Stimulated activated CD8-positive, alpha-beta memory T cell treated with anti-CD3 and anti-CD28 coated beads, Interleukin-15, amount 100 ng/mL, for 48 hours (primary cell): ENCODE results near the gene HSPBP1.
A peak's percentile ranks its signal among the peaks of the same experiment; 100 is the strongest.
"Not testable (repeated sequence)": the region's sequence is repeated elsewhere in the genome, so short reads cannot be mapped to it uniquely, and the experiment has no call there.

ENCODE experiments used
- DNase-seq, 2 donors: peaks; one replicate each; pipeline ENCODE4 v3.0.0-alpha.2; 2020; ENCODE audit warnings: low read depth in 2 of 2

The HSPBP1 gene

DNA sequence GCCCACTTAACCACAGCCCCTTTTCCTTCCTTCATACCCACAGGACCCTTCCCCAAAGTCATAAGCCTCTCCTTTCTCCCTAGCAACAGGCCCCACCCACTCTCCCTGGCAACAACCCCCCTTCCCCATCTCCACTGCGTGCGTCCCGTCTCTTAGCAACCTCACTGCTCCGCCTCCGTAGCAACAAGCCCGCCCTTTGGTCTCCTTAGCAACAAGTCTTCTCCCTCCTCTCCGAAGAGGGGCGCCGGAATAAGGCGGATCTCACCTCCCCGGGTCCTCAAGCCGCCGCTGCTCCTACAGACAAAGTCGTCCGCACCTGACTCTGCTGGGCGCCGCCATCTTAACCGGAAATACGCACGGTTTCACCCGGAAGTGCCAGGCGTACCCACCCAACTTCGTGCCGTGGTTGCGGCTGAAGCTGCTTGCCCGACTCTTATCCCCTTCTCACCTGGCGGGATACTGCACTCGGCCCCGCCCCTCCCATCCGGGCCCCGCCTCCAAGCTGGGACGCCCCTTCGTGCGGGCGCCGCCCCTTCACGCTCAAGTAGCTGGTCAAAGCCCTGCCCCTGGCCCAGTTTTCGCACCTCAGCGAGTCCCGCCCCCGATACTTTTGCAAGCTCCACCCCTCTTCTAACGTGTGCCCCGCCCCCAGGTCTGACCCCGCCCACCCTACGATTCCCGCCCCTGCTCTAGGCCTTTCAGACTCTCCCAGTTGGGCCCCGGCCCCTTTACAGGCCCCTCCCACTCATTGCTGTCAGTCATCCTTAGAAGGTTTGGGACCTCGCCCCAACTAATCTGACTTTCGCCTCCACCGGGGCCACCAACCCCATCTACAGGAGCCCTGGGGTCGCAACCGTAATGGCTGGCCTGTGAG is at the start of gene HSPBP1:
TSS of gene HSPBP1 (minus strand) at position 341 of the 874 bp plus-strand sequence. CDS start 502 bp downstream, outside the sequence.
- peak; percentile 94 to 97 for DNase-seq

DNA sequence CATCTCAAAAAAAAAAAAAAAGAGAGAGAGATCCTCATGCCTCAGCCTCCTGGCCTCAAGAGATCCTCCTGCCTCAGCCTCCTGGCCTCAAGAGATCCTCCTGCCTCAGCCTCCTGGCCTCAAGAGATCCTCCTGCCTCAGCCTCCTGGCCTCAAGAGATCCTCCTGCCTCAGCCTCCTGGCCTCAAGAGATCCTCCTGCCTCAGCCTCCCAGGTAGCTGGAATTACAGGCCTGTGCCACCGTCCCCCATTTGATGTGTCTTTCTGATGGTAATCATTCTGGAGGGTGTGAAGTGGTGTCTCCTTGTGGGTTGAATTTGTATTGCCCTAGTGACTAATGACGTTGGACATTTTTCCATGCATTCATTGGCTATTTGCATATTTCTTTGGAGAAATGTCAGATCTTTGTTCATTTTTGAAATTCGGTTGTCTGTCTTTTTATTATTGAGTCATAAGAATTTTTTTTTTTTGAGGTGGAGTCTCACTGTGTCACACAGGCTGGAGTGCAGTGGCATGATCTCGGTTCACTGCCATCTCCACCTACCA is 48.9 kb upstream of the HSPBP1 start:
- not testable (repeated sequence) for DNase-seq

GRCh38 chr19:55325172-55325571 is 45.3 kb upstream of the HSPBP1 start, which contains the start of gene TMEM150B:
TMEM150B (minus strand) TSS chr19:55325341; CDS start chr19:55321036, 4,305 bp downstream.
- no peak for DNase-seq

DNA sequence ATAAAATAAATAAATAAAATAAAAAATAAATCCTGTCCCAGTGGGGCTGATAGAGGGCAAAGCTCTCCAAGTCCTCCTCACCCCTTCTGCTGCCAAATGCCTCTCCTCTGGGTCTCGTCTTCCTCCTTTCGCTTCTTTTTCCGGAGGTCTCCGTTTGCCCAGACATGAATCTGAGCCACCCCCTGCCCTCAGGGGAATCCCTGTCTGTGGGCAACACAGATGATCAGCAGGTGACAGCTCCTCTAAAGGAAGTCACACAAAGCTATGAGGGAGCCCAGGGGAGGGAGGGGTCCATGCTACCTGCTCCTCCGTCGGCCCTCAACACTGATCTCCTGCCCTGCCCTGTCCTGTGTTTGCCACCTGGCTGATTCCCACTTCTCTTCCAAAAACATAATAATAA is 44.8 kb upstream of the HSPBP1 start:
- DNase-seq = no peak

DNA sequence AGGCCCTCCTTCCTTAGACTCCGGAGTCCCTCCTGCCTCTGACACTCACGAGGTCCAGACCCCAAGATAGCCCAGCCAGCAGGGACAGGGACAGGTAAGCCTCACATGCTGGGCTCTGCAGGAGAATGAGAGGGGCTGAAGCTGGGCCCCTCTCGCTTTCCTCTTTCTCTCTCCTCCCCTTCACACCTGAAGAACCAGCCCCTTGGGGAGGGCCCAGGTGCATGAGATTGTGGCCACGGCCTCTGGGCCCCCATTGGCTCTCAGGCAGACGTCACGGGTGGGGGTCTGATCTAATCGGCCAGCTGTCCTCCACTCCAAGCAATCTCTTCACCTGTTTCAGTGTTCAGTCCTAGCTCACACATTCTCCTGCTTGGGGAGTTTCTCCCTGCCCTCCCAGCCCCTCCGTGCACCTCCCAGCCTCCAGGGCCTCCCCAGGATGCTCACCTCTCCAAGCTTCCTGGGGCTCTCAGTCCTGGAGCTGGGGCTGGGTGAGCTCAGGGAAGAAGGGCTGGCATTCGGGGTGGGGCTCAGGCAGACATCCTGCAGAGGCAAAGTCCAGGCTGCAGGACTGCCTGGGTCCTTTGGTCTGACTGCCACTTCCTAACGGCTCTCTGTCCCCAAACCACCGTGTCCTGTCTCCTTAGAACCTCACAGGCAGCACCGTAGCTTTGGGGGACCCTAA is 42.4 kb upstream of the HSPBP1 start:
- no peak for DNase-seq

DNA sequence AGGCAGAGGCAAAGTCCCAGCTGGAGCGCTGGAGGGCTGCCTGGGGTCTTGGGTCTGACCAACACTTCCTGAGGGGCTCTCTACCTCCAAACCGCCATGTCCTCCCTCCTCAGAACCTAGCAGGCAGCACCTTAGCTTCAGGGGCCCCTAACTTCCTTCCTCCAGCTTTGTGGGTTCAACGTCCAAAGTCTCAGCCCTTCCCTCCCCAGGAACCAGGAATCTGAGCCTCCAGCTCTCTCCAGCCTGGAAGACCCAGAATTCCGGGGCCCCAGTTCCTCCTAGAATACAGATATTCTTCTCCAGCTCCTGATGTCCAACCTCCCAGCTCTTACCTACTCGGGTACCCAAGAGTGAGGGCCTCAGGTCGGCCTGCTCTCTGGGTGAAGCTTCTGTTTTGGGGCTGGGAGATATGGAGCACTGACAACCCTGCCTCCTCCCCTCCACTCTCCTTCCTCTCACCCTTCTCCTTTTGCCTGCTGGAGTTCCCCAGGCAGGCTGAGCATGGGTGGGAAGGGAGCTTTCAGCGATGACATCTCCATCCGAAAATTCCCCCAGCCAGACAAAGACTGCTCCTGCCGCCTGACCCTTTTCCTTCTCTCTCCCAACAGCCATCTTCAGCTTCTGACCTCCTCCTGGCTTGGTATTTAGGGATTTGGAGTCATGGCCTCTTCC is 41.7 kb upstream of the HSPBP1 start:
- no peak for DNase-seq

- DNase-seq = no peak
Observed at GRCh38 chr19:55320844-55321419, 41.0 kb upstream of the HSPBP1 start.

DNA sequence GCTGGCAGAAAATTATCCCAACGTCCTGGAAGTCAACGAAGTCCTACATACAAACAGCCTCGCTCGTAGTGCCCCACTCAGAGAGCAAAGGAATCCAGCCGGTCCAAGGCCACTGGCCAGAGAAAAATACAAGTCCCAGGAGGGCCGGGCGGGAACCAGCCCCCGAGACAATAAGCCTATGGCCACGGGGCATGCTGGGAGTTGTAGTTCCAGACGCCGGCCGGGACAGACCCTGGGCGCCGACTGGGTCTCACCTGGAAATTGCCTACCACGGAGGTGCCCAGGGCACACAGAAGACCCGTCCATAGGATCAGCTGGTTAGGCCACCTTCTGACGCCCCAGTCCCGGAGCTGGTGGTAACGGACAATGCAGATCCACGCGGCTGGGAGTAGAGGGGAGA is 39.9 kb upstream of the HSPBP1 start:
- DNase-seq = no peak

DNA sequence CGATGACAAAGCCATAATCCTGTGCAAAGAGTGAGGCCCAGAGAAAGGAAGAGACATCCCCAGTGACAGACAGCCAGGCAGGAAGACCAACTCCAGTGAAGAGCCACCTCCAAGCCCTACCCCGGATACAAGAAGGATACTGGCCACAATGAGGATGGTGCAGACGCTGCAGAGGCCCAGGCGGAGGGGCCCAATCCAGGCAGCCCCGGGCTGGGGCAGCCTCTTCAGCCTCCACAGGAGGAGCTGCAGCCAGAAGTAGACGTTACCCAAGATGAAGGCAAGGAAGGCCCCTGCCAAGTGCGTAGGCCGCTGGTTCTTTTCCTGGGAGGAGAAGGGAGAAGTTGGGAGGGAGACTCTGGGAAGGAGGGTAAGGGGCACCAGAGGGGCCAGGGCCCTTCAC is 36.7 kb upstream of the HSPBP1 start:
- no peak for DNase-seq

DNA sequence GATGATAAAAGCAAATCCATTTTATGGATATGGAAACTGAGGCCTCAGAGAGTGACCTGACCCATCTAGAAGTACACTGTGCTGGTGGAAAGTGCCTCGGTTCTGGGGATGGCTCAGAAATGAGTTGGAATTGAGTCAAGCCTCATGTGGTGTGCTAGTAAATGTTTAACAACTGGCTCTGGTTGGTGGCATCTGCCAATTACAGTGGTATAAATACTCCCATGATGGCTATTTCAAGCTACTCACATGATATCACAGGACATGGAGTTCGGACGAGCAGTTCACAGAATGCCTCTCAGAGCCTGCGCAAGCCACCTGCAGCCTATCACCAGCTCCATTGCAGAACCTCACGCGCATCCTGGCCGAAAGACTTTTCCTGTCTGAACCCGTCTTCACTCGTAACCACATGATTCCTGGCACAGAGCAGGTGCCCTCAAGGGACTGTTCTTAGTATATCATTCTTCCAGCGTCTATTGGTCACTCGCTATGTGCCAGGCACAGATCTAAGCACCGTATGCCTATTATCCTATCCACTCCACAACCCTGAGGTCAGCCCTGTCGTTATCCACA is 36.1 kb upstream of the HSPBP1 start:
- DNase-seq = no peak

DNA sequence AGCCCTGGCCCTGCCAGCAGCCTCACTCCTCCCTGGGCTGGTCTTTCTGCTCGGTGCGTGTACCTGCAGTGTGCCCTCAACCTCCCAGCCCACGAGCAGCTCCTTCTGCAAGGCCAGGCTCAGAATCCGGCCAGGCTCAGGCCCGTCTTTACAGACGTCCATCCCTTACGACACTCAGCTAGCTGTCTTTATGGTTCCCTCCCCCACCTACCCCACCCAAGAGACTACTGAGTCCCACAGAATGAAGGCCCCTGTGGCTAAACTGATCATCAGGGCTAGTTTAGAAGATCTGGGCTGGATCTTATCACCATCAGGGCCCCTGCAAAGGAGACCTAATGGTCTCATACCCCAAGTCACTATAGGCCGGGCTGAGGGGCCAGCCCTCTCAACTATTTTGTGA is 34.5 kb upstream of the HSPBP1 start:
- DNase-seq = no peak

- DNase-seq = no peak
Observed at GRCh38 chr19:55312621-55313512, 33.0 kb upstream of the HSPBP1 start.

GRCh38 chr19:55311797-55312196 is 31.9 kb upstream of the HSPBP1 start:
- DNase-seq = no peak

DNA sequence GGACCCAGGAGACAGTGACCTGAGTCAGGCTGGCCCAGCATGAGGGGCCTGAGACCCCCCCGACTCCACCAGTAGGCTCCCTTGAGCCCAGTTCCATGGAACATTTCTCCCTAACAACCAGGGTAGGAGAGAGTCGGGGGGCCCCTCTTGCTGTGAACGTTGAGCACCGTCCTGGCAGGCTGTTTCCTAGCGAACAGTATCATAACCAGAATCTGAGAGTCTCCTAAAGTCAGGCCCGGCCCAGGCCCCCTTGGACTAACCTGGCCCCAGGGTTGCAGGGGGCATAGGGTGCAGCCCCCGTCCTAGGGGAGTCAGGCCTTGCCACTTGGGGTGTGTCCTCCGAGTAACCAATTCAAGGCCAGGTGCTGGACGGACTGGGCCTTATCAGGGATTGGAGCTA is 31.5 kb upstream of the HSPBP1 start:
- no peak for DNase-seq

- DNase-seq = no peak
Observed at GRCh38 chr19:55310498-55310897, 30.6 kb upstream of the HSPBP1 start.

GRCh38 chr19:55309448-55309847 is 29.5 kb upstream of the HSPBP1 start:
- no peak for DNase-seq

DNA sequence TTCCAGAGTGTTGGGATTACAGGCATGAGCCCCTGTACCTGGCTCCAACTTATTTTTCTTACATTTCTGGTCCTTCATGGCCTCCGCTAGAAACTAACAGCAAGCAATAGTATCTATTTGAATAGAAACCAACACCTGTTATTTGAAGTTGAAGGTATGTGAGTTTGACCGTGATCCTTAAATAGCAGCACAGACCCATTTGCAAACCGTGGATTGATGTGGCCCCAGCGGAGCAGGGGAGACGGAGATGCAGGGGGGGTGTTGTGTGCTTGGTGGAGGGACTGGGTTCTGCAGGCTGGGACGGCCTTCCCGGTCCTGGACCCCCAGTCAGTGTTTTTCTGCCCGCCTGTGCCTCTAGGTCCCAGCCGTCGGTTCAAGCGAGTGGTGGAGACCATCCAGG is 28.4 kb upstream of the HSPBP1 start:
- DNase-seq = no peak

- no peak for DNase-seq
Observed at GRCh38 chr19:55306712-55307111, 26.8 kb upstream of the HSPBP1 start.

DNA sequence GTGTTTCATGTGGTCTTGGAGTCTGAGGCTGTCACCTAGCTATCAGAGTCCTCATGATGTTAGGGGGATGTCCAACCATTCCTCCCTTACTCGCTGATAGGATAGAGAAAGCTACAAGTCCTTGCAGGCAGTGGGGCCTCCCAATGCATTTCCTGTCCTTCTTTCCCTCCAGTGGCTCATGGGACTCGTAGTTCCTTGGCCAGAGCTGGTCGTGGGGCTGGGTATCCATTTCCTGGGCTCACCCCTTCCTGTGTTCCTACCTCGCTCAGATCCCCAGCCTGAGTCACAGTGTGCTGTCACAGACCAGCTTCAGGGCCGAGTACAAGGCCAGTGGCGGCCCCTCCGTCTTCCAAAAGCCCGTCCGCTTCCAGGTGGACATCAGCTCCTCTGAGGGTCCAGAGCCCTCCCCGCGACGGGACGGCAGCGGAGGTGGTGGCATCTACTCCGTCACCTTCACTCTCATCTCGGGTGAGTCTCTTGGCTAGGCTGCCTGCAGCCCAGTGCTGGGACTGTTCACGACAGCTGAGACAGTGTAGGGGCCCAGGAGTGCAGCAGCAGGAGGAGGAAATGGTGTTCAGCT is 26.2 kb upstream of the HSPBP1 start:
- no peak for DNase-seq

- peak; percentile 15 to 24 for DNase-seq
Observed at GRCh38 chr19:55305491-55305890, 25.6 kb upstream of the HSPBP1 start.
